ENCODE results near the gene RINT1.

RINT1 gene

DNA sequence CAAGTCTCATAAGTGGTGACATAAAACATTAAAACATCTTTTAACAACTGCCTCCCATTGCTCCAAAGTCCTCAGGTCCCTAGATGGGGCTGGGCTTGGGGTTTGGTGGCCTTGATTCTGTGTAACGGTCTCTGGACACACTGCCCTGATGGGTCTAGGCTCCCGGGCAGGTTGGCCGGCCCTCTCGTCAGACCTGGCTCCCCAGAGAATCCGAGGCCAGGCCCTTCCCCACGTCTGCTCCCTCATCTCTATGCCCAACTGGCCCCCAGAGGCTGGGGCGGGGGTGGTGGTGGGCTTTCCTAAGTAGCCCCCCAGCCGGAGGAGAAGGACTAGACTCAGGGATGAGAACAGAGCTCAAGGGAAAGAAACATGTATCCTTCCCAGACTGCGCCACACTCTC, 80.8 kb downstream of the RINT1 start:
- CTCF ChIA-PET, result no interaction called here
- TF ChIP-seq HDGF (IDR thresholded peaks at IDR 0.05; ENCODE audit: borderline replicate concordance) (no peak), TARDBP (IDR thresholded peaks at IDR 0.05) (no peak), FOXM1 (IDR thresholded peaks at IDR 0.05; ENCODE audit: borderline replicate concordance) (no peak), L3MBTL2 (conservative IDR thresholded peaks at IDR 0.05) (no peak), FOXK2 (IDR thresholded peaks at IDR 0.05) (no peak), SP1 (IDR thresholded peaks at IDR 0.05) (no peak), SUZ12 (IDR thresholded peaks at IDR 0.05) (no peak), FOXA1 (IDR thresholded peaks at IDR 0.05) (no peak), ARNT (IDR thresholded peaks at IDR 0.05) (no peak), ZNF384 (IDR thresholded peaks at IDR 0.05) (no peak), ELF4 (IDR thresholded peaks at IDR 0.05) (no peak), LEF1 (IDR thresholded peaks at IDR 0.05; ENCODE audit: borderline replicate concordance) (no peak)
- TF ChIP-seq, protein P1, sequence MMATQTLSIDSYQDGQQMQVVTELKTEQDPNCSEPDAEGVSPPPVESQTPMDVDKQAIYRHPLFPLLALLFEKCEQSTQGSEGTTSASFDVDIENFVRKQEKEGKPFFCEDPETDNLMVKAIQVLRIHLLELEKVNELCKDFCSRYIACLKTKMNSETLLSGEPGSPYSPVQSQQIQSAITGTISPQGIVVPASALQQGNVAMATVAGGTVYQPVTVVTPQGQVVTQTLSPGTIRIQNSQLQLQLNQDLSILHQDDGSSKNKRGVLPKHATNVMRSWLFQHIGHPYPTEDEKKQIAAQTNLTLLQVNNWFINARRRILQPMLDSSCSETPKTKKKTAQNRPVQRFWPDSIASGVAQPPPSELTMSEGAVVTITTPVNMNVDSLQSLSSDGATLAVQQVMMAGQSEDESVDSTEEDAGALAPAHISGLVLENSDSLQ (IDR thresholded peaks at IDR 0.05), result no peak
- DNase-seq (ENCODE audit: extremely low spot score), result no peak
- POLR2A ChIA-PET, result no interaction called here

DNA sequence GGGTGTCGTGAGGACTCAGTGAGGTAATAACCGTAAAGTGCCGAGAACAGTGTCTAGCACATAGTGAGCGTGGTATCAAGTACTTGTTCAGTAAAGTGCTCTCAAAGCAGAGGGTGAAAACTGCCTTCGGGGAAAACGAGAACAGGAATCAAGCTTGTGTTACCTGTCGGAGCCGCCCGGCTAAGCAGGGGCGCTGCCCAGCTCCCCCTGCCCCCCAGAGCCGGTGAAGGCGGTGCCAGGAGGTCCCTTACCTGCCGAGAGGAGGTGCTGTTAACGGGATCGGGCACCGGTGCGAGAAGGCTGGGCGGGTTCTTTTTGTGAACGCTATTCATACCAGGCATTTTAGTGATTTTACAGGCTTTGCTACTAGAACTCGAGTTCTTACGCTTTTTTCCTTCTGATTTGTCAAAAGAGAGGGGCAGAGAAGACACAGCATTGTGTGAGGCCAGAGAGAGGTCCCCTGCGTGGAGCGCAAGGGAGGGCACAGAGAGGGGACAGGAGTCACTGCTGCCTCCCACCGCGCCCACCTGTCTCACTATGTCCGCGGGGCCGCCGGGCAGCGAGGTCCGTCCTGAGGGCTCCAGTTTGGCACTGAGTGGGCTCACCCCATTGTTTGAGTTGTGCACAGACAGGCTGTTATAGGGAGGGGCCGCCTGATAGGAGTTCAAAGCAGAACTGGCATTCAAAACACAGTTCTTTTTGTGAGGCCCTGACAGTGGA, 81.8 kb downstream of the RINT1 start:
- POLR2A ChIA-PET, result no interaction called here
- no peak for DNase-seq (ENCODE audit: extremely low spot score)
- CTCF ChIA-PET, result no interaction called here
- TF ChIP-seq BHLHE40 (IDR thresholded peaks at IDR 0.05; ENCODE audit: borderline replicate concordance) (no peak), HDGF (IDR thresholded peaks at IDR 0.05; ENCODE audit: borderline replicate concordance) (no peak), ZNF384 (IDR thresholded peaks at IDR 0.05) (no peak), FOXK2 (IDR thresholded peaks at IDR 0.05) (no peak), TARDBP (IDR thresholded peaks at IDR 0.05) (no peak)

DNA sequence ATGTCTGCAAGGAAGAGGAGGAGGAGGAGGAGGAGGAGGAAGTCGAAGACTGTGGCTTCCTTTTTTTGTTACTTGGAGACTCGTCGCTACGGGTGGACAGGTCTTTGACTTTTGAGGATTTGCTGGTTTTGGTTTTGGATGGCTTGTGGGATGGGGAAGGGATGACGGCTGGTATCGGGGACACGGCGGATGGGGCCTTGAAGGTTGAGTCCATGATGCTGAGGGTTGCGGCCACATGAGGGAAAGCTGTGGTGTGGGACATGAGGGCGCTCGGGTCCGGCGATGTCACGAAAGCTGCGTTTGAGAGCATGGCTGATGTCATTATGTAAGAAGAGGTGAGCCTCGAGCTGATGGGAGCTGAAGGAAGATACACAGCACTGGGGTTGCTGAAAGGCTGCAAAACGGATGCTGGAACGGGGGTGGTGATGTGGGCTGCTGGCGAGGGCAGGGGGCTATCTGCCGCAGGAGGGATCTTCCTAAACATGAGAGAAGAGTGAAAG, 82.4 kb downstream of the RINT1 start:
- no peak for DNase-seq (ENCODE audit: extremely low spot score)
- TF ChIP-seq L3MBTL2 (conservative IDR thresholded peaks at IDR 0.05) (no peak), FOXA1 (IDR thresholded peaks at IDR 0.05) (no peak), FOXK2 (IDR thresholded peaks at IDR 0.05) (no peak), SUZ12 (IDR thresholded peaks at IDR 0.05) (no peak), HDGF (IDR thresholded peaks at IDR 0.05; ENCODE audit: borderline replicate concordance) (no peak), FOXM1 (IDR thresholded peaks at IDR 0.05; ENCODE audit: borderline replicate concordance) (no peak)
- TF ChIP-seq, protein P1 (IDR thresholded peaks at IDR 0.05), result no peak
- ChIA-PET CTCF (no interaction called here), POLR2A (no interaction called here)

Data from HEK293T (cell line).